Gastroesophageal sphincter (tissue), 3 donors: ENCODE results near the gene CHGA.
A peak's percentile ranks its signal among the peaks of the same experiment; 100 is the strongest.

ENCODE experiments used
- POLR2A ChIP-seq, 2 donors: fragments of 450-650 bp; IDR thresholded peaks; one replicate each; pipeline ENCODE4 v1.6.1; 2017; ENCODE audit warnings: antibody characterized with exemption in 2 of 2, mild to moderate bottlenecking in 2 of 2, moderate library complexity in 1 of 2
- POLR2AphosphoS5 ChIP-seq: sonication (generic); formaldehyde crosslinking; IDR thresholded peaks from one replicate; pipeline ENCODE4 v1.6.1; 2017; ENCODE audit warnings: antibody characterized with exemption
- TF ChIP-seq, protein P1 (sequence below), 4 experiments: fragments of 200-600 bp in 2 of 4; fragments of 450-650 bp in 2 of 4; sonication (generic) in 1 of 4; IDR thresholded peaks; one replicate each; pipeline ENCODE4 v1.5.1; 2017 to 2019; ENCODE audit warnings: antibody characterized with exemption in 4 of 4, mild to moderate bottlenecking in 2 of 4, moderate library complexity in 2 of 4

DNA sequence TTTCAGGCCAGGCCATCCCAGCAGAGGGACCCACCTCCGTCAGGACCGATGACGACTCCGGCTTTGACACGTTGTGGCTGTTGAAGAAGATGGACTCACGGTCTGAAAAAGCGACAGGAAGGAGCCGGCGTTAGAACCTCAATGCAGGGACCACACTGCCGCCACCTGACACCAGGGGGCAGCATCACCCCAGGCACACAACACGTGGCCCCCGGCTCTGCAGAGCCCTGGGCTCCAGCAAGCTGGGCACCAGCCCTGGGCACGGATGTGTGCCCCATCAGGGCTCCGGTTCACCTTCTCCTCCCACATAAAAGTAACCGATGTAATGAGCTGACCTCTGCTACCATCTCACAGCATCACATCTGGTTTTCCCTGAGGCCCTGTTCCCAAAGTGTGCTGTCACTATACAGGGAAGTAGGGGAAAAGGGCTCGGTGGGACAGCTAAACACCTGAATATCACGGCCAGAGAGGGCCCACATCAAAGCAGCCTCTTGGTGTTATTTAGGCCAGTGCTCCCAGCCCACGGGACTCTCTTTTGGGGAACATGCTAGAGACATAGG, 29.0 kb downstream of the CHGA start:
- TF ChIP-seq, protein P1, sequence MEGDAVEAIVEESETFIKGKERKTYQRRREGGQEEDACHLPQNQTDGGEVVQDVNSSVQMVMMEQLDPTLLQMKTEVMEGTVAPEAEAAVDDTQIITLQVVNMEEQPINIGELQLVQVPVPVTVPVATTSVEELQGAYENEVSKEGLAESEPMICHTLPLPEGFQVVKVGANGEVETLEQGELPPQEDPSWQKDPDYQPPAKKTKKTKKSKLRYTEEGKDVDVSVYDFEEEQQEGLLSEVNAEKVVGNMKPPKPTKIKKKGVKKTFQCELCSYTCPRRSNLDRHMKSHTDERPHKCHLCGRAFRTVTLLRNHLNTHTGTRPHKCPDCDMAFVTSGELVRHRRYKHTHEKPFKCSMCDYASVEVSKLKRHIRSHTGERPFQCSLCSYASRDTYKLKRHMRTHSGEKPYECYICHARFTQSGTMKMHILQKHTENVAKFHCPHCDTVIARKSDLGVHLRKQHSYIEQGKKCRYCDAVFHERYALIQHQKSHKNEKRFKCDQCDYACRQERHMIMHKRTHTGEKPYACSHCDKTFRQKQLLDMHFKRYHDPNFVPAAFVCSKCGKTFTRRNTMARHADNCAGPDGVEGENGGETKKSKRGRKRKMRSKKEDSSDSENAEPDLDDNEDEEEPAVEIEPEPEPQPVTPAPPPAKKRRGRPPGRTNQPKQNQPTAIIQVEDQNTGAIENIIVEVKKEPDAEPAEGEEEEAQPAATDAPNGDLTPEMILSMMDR (IDR thresholded peaks at IDR 0.05) = peak in 3 of 4 experiments; percentile 96 to 97 (median 96)
- TF ChIP-seq POLR2A (IDR thresholded peaks at IDR 0.05) (no peak), POLR2AphosphoS5 (peak; percentile 15)
